Stomach (tissue), 9 donors: ENCODE data around the gene AKAP8L. TPM values are rescaled to one million over a fixed set of nuclear protein-coding genes. Genes with fewer than 3 reads are reported as not detected.

Experiments
- DNase-seq, 2 donors: peaks; one replicate each; pipeline versions ENCODE4 v3.0.0 to v3.0.0-alpha.2; 2013 to 2019
- H3K27ac ChIP-seq, 5 donors: fragments of 200-600 bp in 4 of 5; sonication (generic) in 4 of 5; one replicate each; pipeline ENCODE4 v1.5.1; 2013 to 2019; ENCODE audit warnings: mild to moderate bottlenecking in 1 of 5, moderate library complexity in 1 of 5
- H3K27me3 ChIP-seq, 3 donors: fragments of 200-600 bp; sonication (generic); one replicate each; pipeline ENCODE4 v1.5.1; 2017 to 2019; ENCODE audit warnings: mixed run types in 1 of 3
- H3K36me3 ChIP-seq, 4 donors: fragments of 200-600 bp; sonication (generic); 1 replicate in 3 of 4; 2 replicates in 1 of 4; pipeline ENCODE4 v1.5.1; 2016 to 2019
- H3K4me1 ChIP-seq, 4 donors: fragments of 200-600 bp; sonication (generic); one replicate each; pipeline ENCODE4 v1.5.1; 2016 to 2019
- H3K4me3 ChIP-seq, 4 donors: fragments of 200-600 bp; sonication (generic) in 3 of 4; one replicate each; pipeline ENCODE4 v1.5.1; 2016 to 2019; ENCODE audit warnings: mild to moderate bottlenecking in 1 of 4
- H3K9me3 ChIP-seq, 4 donors: fragments of 200-600 bp; sonication (generic); one replicate each; pipeline ENCODE4 v1.5.1; 2016 to 2019
- EP300 ChIP-seq: sonication (generic); formaldehyde crosslinking; IDR thresholded peaks from one replicate; pipeline ENCODE4 v1.6.1; 2017; ENCODE audit warnings: antibody characterized with exemption
- POLR2A ChIP-seq, 4 donors: fragments of 450-650 bp; IDR thresholded peaks; one replicate each; pipeline ENCODE4 v1.6.1; 2016; ENCODE audit warnings: antibody characterized with exemption in 4 of 4, control low read depth in 2 of 4, mild to moderate bottlenecking in 1 of 4, moderate library complexity in 1 of 4
- POLR2AphosphoS5 ChIP-seq, 3 donors: sonication (generic); formaldehyde crosslinking; IDR thresholded peaks; one replicate each; pipeline ENCODE4 v1.6.1; 2016; ENCODE audit warnings: antibody characterized with exemption in 3 of 3
- WGBS, 5 donors: extraction: QIAGEN DNeasy Blood & Tissue Kit in 3 of 5; methylation state at CpG; one replicate each; pipeline versions ENCODE4 v1.1.5 to v1.1.7; 2013 to 2018; 5-methylcytosine and 5-hydroxymethylcytosine counted together
- intact Hi-C: fragments of 100-400 bp; cut with DNase I; formaldehyde crosslinking; loops from one replicate; pipeline ENCODE4 v1.15.1; 2023; ENCODE audit warnings: low total_unique reads
- polyA plus RNA-seq, 3 donors: library from polyadenylated mRNA; stranded (reverse); fragments of 200-250 nt; gene quantifications; one replicate each; pipeline ENCODE4 v1.2.3, GENCODE V29; 2013
- total RNA-seq, 5 donors: library from RNA; depleted of rRNA; stranded (reverse); fragments of >200 nt; gene quantifications; one replicate each; pipeline versions ENCODE4 v1.1.0 to v1.2.3, GENCODE V29; 2014 to 2016
- TF ChIP-seq, protein P1 (sequence below), 7 experiments: fragments of 450-650 bp in 4 of 7; fragments of 200-600 bp in 3 of 7; sonication (generic) in 3 of 7; IDR thresholded peaks; one replicate each; pipeline ENCODE4 v1.5.1; 2016 to 2019; ENCODE audit warnings: antibody characterized with exemption in 7 of 7, control low read depth in 2 of 7, mild to moderate bottlenecking in 1 of 7
- donor health status: healthy with polysubstance abuse.
- donor health status: Bipolar disorder and iron deficiency.
- donor health status: healthy.

Gene AKAP8L
- total and polyA plus RNA-seq, 8 donors, result 67.8 to 320 (median 91.6) TPM

DNA sequence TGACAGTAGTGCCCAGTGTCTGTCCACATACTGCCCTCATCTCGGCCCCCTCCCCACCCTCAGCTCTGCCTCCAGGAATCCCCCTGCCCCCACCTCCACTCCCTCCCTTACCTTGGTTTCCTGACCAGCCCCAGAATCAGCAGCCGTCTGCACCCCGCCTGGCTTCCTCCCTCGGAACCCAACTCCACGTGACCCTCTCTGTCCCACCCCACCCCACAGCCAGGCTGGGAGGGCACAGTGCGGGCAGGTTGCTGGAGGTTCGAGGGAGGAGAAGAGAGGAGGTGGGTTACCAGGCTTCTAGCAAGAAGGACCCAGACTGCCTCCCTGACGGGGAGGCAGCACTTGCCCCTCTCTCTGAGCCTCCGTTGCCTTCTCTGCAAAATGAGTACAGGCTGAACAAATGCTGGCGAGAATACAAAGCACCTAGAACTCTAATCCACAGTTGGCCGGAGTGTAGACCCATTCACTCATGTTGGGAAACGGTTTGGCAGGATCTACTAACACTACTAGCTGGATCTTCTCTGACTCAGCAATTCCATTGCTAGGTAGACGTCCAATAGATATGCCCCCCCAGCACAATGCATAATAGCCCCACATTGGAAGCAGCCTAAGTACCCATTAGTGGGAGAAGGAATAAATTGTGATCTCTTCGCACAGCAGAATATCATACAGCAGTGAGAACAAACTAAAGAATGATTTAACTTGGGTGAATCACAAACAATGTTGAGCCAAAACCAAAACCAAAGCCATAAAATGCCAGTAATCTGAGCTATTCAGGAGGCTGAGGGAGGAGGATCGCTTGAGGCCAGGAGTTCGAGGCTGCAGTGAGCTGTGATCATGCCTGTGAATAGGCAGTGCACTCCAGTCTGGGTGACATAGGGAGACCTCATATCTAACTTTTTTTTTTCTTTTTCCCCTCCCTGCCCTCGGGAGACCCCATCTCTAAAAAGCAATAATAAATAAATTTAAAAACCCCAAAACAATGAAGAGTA, 45.9 kb upstream of the AKAP8L start, which contains the start of gene RASAL3:
RASAL3 (minus strand) TSS at position 151 of the 992 bp plus-strand sequence. CDS start 186 bp downstream, outside the sequence.
- Histone ChIP-seq H3K9me3 (no peaks in the 10 kb centered on the region), H3K4me1 (peaks cover 0 to 27% (median 7%) of the 10 kb centered on the region in 4 donors), H3K27ac (peak within 1 kb of the TSS; percentile 55 to 85 (median 70)), H3K4me3 (peak within 1 kb of the TSS; percentile 25 to 51 (median 42)), H3K36me3 (peaks cover 0 to 10% (median 0%) of the 10 kb centered on the region in 4 donors), H3K27me3 (peaks cover 3 to 60% (median 16%) of the 10 kb centered on the region in 3 donors)
- 26 to 32% (median 29%) methylated on average over 16 to 17 of the region's 17 CpGs for WGBS, 5 donors
- intact Hi-C loops, result no loop called here
- DNase-seq, result peak in 1 of 2 donors; percentile 24
- TF ChIP-seq EP300 (no peak), POLR2AphosphoS5 (IDR thresholded peaks at IDR 0.05) (no peak), POLR2A (IDR thresholded peaks at IDR 0.05) (no peak)
- TF ChIP-seq, protein P1, sequence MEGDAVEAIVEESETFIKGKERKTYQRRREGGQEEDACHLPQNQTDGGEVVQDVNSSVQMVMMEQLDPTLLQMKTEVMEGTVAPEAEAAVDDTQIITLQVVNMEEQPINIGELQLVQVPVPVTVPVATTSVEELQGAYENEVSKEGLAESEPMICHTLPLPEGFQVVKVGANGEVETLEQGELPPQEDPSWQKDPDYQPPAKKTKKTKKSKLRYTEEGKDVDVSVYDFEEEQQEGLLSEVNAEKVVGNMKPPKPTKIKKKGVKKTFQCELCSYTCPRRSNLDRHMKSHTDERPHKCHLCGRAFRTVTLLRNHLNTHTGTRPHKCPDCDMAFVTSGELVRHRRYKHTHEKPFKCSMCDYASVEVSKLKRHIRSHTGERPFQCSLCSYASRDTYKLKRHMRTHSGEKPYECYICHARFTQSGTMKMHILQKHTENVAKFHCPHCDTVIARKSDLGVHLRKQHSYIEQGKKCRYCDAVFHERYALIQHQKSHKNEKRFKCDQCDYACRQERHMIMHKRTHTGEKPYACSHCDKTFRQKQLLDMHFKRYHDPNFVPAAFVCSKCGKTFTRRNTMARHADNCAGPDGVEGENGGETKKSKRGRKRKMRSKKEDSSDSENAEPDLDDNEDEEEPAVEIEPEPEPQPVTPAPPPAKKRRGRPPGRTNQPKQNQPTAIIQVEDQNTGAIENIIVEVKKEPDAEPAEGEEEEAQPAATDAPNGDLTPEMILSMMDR (IDR thresholded peaks at IDR 0.05), result no peak

DNA sequence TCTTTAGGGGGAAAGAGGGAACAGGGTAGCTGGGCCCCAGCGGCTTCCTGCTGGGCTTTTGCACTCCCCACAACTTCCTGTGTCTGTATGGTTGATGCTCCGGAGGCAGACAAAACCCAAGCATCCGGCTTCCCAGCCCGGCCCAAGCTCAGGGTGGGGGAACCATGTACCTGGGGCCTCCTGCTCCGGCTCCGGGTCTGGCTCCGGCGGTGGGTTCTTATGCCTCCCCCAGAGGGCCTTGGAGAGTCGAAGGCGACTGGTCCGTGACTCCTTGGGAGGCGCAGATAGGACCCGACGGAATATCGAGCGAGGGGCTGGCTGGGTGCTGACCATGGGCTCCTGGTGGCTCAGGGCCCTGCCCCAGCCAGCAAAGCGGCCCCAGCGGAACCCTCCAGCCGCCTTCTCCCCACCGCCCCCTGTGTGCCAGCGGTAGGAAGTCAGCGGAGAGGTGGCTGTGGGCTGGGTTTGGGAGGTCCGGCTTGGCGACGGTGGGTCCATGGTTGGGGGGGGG, 45.1 kb upstream of the AKAP8L start:
- no peaks in the 10 kb centered on the region for H3K9me3 ChIP-seq
- no peak for TF ChIP-seq EP300
- peak in 2 of 3 donors; percentile 17 to 29 for TF ChIP-seq POLR2AphosphoS5 (IDR thresholded peaks at IDR 0.05)
- TF ChIP-seq, protein P1 (IDR thresholded peaks at IDR 0.05), result no peak
- TF ChIP-seq POLR2A (IDR thresholded peaks at IDR 0.05), result no peak
- H3K27ac ChIP-seq, result peak overlapping the region; percentile 55 to 85 (median 70)
- peaks cover 3 to 52% (median 9%) of the 10 kb centered on the region in 3 donors for H3K27me3 ChIP-seq
- DNase-seq, result peak; percentile 49 to 51
- 13 to 54% (median 42%) methylated on average over 7 to 25 of the region's 25 CpGs for WGBS, 5 donors
- H3K4me1 ChIP-seq, result peaks cover 0 to 19% (median 0%) of the 10 kb centered on the region in 4 donors
- peak overlapping the region; percentile 25 to 51 (median 42) for H3K4me3 ChIP-seq
- H3K36me3 ChIP-seq, result peaks cover 0 to 10% (median 0%) of the 10 kb centered on the region in 4 donors
- intact Hi-C loops, result no loop called here

DNA sequence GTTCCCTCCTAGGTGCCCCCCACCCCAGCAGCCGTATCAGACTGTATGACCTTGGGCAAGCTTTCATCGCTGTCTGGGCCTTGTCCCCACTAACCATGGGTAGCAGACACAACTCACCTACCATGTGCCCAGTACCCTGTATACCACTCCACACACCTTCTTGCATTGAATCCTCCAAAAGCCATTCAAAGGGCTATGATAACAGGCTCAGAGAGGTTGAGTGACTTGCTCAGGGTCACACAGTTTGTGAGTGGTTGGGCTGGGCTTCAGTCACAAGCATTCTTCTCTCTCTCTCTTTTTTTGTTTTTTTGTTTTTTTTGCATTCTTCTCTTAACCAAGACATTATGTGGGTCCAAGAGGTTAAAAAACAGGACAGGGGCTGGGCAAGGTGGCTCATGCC, 42.9 kb upstream of the AKAP8L start:
- intact Hi-C loops, result no loop called here
- 67 to 95% (median 88%) methylated on average over 2 of the region's 2 CpGs for WGBS, 5 donors
- TF ChIP-seq, protein P1 (IDR thresholded peaks at IDR 0.05), result no peak
- TF ChIP-seq POLR2A (IDR thresholded peaks at IDR 0.05) (no peak), EP300 (no peak), POLR2AphosphoS5 (IDR thresholded peaks at IDR 0.05) (no peak)
- Histone ChIP-seq H3K4me3 (no peak overlapping the region), H3K9me3 (no peaks in the 10 kb centered on the region), H3K27me3 (peaks cover 11 to 62% (median 26%) of the 10 kb centered on the region in 3 donors), H3K36me3 (peaks cover 0 to 26% (median 3%) of the 10 kb centered on the region in 4 donors), H3K27ac (no peak overlapping the region), H3K4me1 (peaks cover 10 to 24% (median 15%) of the 10 kb centered on the region in 4 donors)
- DNase-seq, result peak in 1 of 2 donors; percentile 1
